Stimulated activated CD8-positive, alpha-beta memory T cell treated with anti-CD3 and anti-CD28 coated beads, Interleukin-12 subunit alpha, Interleukin-12 subunit beta, amount 100 ng/mL, for 24 hours (primary cell): ENCODE results near the gene S100A3.
"Not testable (repeated sequence)": the region's sequence is repeated elsewhere in the genome, so short reads cannot be mapped to it uniquely, and the experiment has no call there.

Experiments
- DNase-seq: peaks from one replicate; pipeline ENCODE4 v3.0.0-alpha.2; 2020; ENCODE audit errors: extremely low read depth

Gene S100A3

GRCh38 chr1:153569465-153569864, 20.4 kb upstream of the S100A3 start:
- no peak for DNase-seq

GRCh38 chr1:153568367-153569099, 19.5 kb upstream of the S100A3 start:
- DNase-seq, result no peak

GRCh38 chr1:153567621-153568366, 18.7 kb upstream of the S100A3 start:
- DNase-seq, result no peak

- peak; percentile 63 for DNase-seq
These were observed 17.6 kb upstream of the S100A3 start for GRCh38 chr1:153566414-153567371.

GRCh38 chr1:153565529-153566374, 16.7 kb upstream of the S100A3 start, which contains the start of gene S100A2:
S100A2 (minus strand) TSS chr1:153565844; CDS start chr1:153563877, 1,967 bp downstream.
- DNase-seq, result no peak

GRCh38 chr1:153563991-153564390, 14.9 kb upstream of the S100A3 start:
- DNase-seq, result no peak

GRCh38 chr1:153563483-153563901, 14.4 kb upstream of the S100A3 start:
- no peak for DNase-seq

GRCh38 chr1:153562021-153562420, 13.0 kb upstream of the S100A3 start:
- not testable (repeated sequence) for DNase-seq

GRCh38 chr1:153561466-153561985, 12.5 kb upstream of the S100A3 start:
- no peak for DNase-seq

- no peak for DNase-seq
These were observed 11.9 kb upstream of the S100A3 start for GRCh38 chr1:153560771-153561465.

GRCh38 chr1:153560241-153560640, 11.2 kb upstream of the S100A3 start:
- no peak for DNase-seq

GRCh38 chr1:153557877-153558276, 8.8 kb upstream of the S100A3 start:
- no peak for DNase-seq

- no peak for DNase-seq
These were observed 7.3 kb upstream of the S100A3 start for GRCh38 chr1:153556348-153556747.

GRCh38 chr1:153553830-153554541, 4.9 kb upstream of the S100A3 start:
- DNase-seq, result no peak

- DNase-seq, result no peak
These were observed 4.0 kb upstream of the S100A3 start for GRCh38 chr1:153553096-153553495.

GRCh38 chr1:153552335-153552734, 3.3 kb upstream of the S100A3 start:
- DNase-seq, result no peak

GRCh38 chr1:153550827-153551500, 1.9 kb upstream of the S100A3 start:
- DNase-seq, result no peak

- no peak for DNase-seq
These were observed 1.3 kb upstream of the S100A3 start for GRCh38 chr1:153550398-153550758.
